Measurements from ENCODE around the gene FBXW11. TPM values are rescaled to one million over a fixed set of nuclear protein-coding genes. Genes with fewer than 3 reads are reported as not detected.

The FBXW11 gene
- total RNA-seq, 1 donor from 2014 or later, result 62.1 TPM

- Mint-ChIP-seq H3K36me3 (no peaks in the 10 kb centered on the region), H3K4me3 (no peak overlapping the region), H3K27ac (no peak overlapping the region), H3K9me3 (no peaks in the 10 kb centered on the region), H3K27me3 (ENCODE audit: low read depth) (no peaks in the 10 kb centered on the region), H3K4me1 (peaks cover 32% of the 10 kb centered on the region)
- no peak for TF ChIP-seq CTCF (IDR thresholded peaks at IDR 0.05; ENCODE audit: unreplicated experiment)
- DNase-seq (ENCODE audit: low spot score in 2 of 2, unreplicated experiment in 2 of 2), result no peak
These were observed 48.7 kb downstream of the FBXW11 start for GRCh38 chr5:171957591-171958251.

- no peaks in the 10 kb centered on the region for H3K9me3 Mint-ChIP-seq
- no peak overlapping the region for H3K4me3 Mint-ChIP-seq
- TF ChIP-seq CTCF (IDR thresholded peaks at IDR 0.05; ENCODE audit: unreplicated experiment), result no peak
- H3K27ac Mint-ChIP-seq, result peak overlapping the region; percentile 44
- H3K27me3 Mint-ChIP-seq (ENCODE audit: low read depth), result no peaks in the 10 kb centered on the region
- H3K36me3 Mint-ChIP-seq, result no peaks in the 10 kb centered on the region
- peaks cover 31% of the 10 kb centered on the region for H3K4me1 Mint-ChIP-seq
- DNase-seq (ENCODE audit: low spot score in 2 of 2, unreplicated experiment in 2 of 2), result no peak
These were observed 49.4 kb downstream of the FBXW11 start for GRCh38 chr5:171956887-171957495.

DNA sequence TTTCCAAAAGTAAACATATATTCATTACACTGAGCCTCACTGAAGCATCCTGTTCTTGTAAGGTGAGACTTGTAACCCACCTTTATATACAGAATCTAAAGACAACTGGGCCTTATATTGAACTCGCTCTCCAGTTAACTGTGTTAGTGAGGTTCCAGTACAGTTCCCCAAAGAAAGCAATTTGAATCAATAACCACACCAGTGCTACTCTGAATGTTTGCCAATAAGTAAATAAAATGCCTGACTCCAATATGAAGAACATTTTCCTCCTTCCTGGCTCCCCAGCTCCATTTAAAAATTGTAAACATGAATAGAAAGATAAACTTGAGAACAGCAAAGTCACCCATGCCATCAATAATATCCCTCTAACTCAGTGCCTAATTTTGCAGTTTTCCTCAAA is 50.1 kb downstream of the FBXW11 start:
- no peak for DNase-seq (ENCODE audit: low spot score in 2 of 2, unreplicated experiment in 2 of 2)
- H3K9me3 Mint-ChIP-seq, result no peaks in the 10 kb centered on the region
- no peak for TF ChIP-seq CTCF (IDR thresholded peaks at IDR 0.05; ENCODE audit: unreplicated experiment)
- peak overlapping the region; percentile 14 for H3K27ac Mint-ChIP-seq
- no peaks in the 10 kb centered on the region for H3K27me3 Mint-ChIP-seq (ENCODE audit: low read depth)
- no peaks in the 10 kb centered on the region for H3K36me3 Mint-ChIP-seq
- peaks cover 31% of the 10 kb centered on the region for H3K4me1 Mint-ChIP-seq
- H3K4me3 Mint-ChIP-seq, result no peak overlapping the region

GRCh38 chr5:171955761-171956160 is 50.7 kb downstream of the FBXW11 start:
- H3K4me1 Mint-ChIP-seq, result peaks cover 31% of the 10 kb centered on the region
- no peak for DNase-seq (ENCODE audit: low spot score in 2 of 2, unreplicated experiment in 2 of 2)
- no peaks in the 10 kb centered on the region for H3K36me3 Mint-ChIP-seq
- no peaks in the 10 kb centered on the region for H3K27me3 Mint-ChIP-seq (ENCODE audit: low read depth)
- no peak for TF ChIP-seq CTCF (IDR thresholded peaks at IDR 0.05; ENCODE audit: unreplicated experiment)
- H3K27ac Mint-ChIP-seq, result peak overlapping the region; percentile 14
- H3K9me3 Mint-ChIP-seq, result no peaks in the 10 kb centered on the region
- no peak overlapping the region for H3K4me3 Mint-ChIP-seq

GRCh38 chr5:171954721-171955120 is 51.7 kb downstream of the FBXW11 start:
- no peak for DNase-seq (ENCODE audit: low spot score in 2 of 2, unreplicated experiment in 2 of 2)
- H3K27me3 Mint-ChIP-seq (ENCODE audit: low read depth), result no peaks in the 10 kb centered on the region
- no peak overlapping the region for H3K27ac Mint-ChIP-seq
- no peaks in the 10 kb centered on the region for H3K9me3 Mint-ChIP-seq
- no peaks in the 10 kb centered on the region for H3K36me3 Mint-ChIP-seq
- TF ChIP-seq CTCF (IDR thresholded peaks at IDR 0.05; ENCODE audit: unreplicated experiment), result no peak
- H3K4me1 Mint-ChIP-seq, result peaks cover 31% of the 10 kb centered on the region
- no peak overlapping the region for H3K4me3 Mint-ChIP-seq
